K562 (cell line): ENCODE measurements around the gene UBA52. TPM values are rescaled to one million over a fixed set of nuclear protein-coding genes. Genes with fewer than 3 reads are reported as not detected.
A peak's percentile ranks its signal among the peaks of the same experiment; 100 is the strongest.

ENCODE experiments used
- CBX3 ChIP-seq, 2 experiments: IDR thresholded peaks; 1 replicate in 1 of 2; 2 replicates in 1 of 2; pipeline ENCODE4 v1.6.1; 2012; ENCODE audit warnings: inconsistent platforms in 2 of 2, low read length in 2 of 2, borderline replicate concordance in 1 of 2, control low read depth in 1 of 2
- CC2D1A ChIP-seq: fragments of 450-650 bp; IDR thresholded peaks from 2 replicates; pipeline ENCODE4 v1.6.1; 2017; ENCODE audit warnings: mild to moderate bottlenecking
- DDX20 ChIP-seq: fragments of 450-650 bp; IDR thresholded peaks from 2 replicates; pipeline ENCODE4 v1.6.1; 2016; ENCODE audit warnings: missing genetic modification characterization, low read depth, mild to moderate bottlenecking, missing compliant biosample characterization, moderate library complexity
- FOXK1 ChIP-seq: sonication (generic); formaldehyde crosslinking; IDR thresholded peaks from 2 replicates; pipeline ENCODE4 v1.8.0; 2022; ENCODE audit warnings: missing genetic modification reagents, mild to moderate bottlenecking, borderline replicate concordance
- HDAC2 ChIP-seq: fragments of 450-650 bp; IDR thresholded peaks from 2 replicates; pipeline ENCODE4 v1.6.1; 2016; ENCODE audit warnings: mild to moderate bottlenecking
- HDGF ChIP-seq: fragments of 450-650 bp; IDR thresholded peaks from 2 replicates; pipeline ENCODE4 v1.6.1; 2016
- JUND ChIP-seq, 2 experiments: IDR thresholded peaks; 2 replicates in 1 of 2; 3 replicates in 1 of 2; pipeline ENCODE4 v1.6.1; 2011; ENCODE audit warnings: borderline replicate concordance in 2 of 2, low read depth in 2 of 2, low read length in 2 of 2, improper control_type of control experiment in 1 of 2, missing biosample characterization in 1 of 2, missing genetic modification characterization in 1 of 2, missing genetic modification reagents in 1 of 2
- NR2C2 ChIP-seq, 2 experiments: fragments of 200-800 bp in 1 of 2; sonication (Bioruptor generic) in 1 of 2; sonication (generic) in 1 of 2; formaldehyde crosslinking in 1 of 2; IDR thresholded peaks; 2 replicates each; pipeline versions ENCODE4 v1.6.1 to v1.8.0; 2016 to 2022; ENCODE audit warnings: mild to moderate bottlenecking in 1 of 2, missing compliant biosample characterization in 1 of 2, missing genetic modification characterization in 1 of 2, missing genetic modification reagents in 1 of 2
- NR3C1 ChIP-seq: sonication (generic); formaldehyde crosslinking; IDR thresholded peaks from 2 replicates; pipeline ENCODE4 v1.8.1; 2022; ENCODE audit warnings: missing genetic modification reagents
- NR4A1 ChIP-seq, 2 experiments: fragments of 250-450 bp in 1 of 2; fragments of 450-650 bp in 1 of 2; sonication (Bioruptor Pico) in 1 of 2; IDR thresholded peaks; 2 replicates each; pipeline versions ENCODE4 v1.4.0 to v1.6.1; 2016 to 2020; ENCODE audit warnings: mild to moderate bottlenecking in 2 of 2, missing compliant biosample characterization in 1 of 2, missing genetic modification characterization in 1 of 2, moderate library complexity in 1 of 2
- PHTF2 ChIP-seq: fragments of 250-450 bp; sonication (Bioruptor Pico); IDR thresholded peaks from 2 replicates; pipeline ENCODE4 v1.5.0; 2021; ENCODE audit warnings: mild to moderate bottlenecking
- POLR2H ChIP-seq: IDR thresholded peaks from 2 replicates; pipeline ENCODE4 v1.6.1; 2016; ENCODE audit warnings: missing genetic modification characterization, low read depth, mild to moderate bottlenecking, control low read depth, missing compliant biosample characterization, moderate library complexity
- POLR3G ChIP-seq: IDR thresholded peaks from 2 replicates; pipeline ENCODE4 v1.6.1; 2011; ENCODE audit not compliant: insufficient read length, insufficient replicate concordance; ENCODE audit errors: extremely low read depth
- PRPF4 ChIP-seq: fragments of 200-400 bp; formaldehyde crosslinking; IDR thresholded peaks from one replicate; pipeline ENCODE4 v1.6.1; 2017; ENCODE audit warnings: low read length, low read depth, mild to moderate bottlenecking; ENCODE audit not compliant: insufficient read depth, poor library complexity, severe bottlenecking
- SRSF1 ChIP-seq: fragments of 200-400 bp; formaldehyde crosslinking; IDR thresholded peaks from 2 replicates; pipeline ENCODE4 v1.6.1; 2017; ENCODE audit warnings: mild to moderate bottlenecking, low read depth, low read length, moderate library complexity
- TAF9B ChIP-seq: fragments of 450-650 bp; IDR thresholded peaks from 2 replicates; pipeline ENCODE4 v1.6.1; 2018; ENCODE audit warnings: mild to moderate bottlenecking; ENCODE audit not compliant: partially characterized antibody
- TCFL5 ChIP-seq: fragments of 250-450 bp; sonication (Bioruptor Pico); conservative IDR thresholded peaks from 2 replicates; pipeline ENCODE4 v1.6.1; 2021; ENCODE audit warnings: mild to moderate bottlenecking, moderate library complexity, matching md5 sums
- XRCC4 ChIP-seq: IDR thresholded peaks from one replicate; pipeline ENCODE4 v1.6.1; 2011; ENCODE audit not compliant: insufficient read depth, insufficient read length; ENCODE audit errors: extremely low read depth
- ZBED1 ChIP-seq: IDR thresholded peaks from 2 replicates; pipeline ENCODE4 v1.6.1; 2014
- ZNF586 ChIP-seq: fragments of 450-650 bp; formaldehyde crosslinking; conservative IDR thresholded peaks from 2 replicates; pipeline ENCODE4 v1.4.0; 2020; ENCODE audit warnings: mild to moderate bottlenecking, moderate library complexity
- ZNF77 ChIP-seq: fragments of 250-450 bp; sonication (Bioruptor Pico); IDR thresholded peaks from 2 replicates; pipeline ENCODE4 v1.5.0; 2020
- ZNF780A ChIP-seq: fragments of 250-450 bp; sonication (Bioruptor Pico); IDR thresholded peaks from 2 replicates; pipeline ENCODE4 v1.5.0; 2021; ENCODE audit warnings: mild to moderate bottlenecking
- polyA plus RNA-seq, 8 experiments: library from polyadenylated mRNA; depleted of rRNA in 4 of 8; stranded (reverse) in 5 of 8; unstranded in 3 of 8; fragments of >200 nt; fragmentation: Nextera tagmentation in 2 of 8; fragmentation: Illumina TruSeq in 1 of 8; extraction: Ambion mirVana in 2 of 8; extraction: Trizol in 1 of 8; gene quantifications; 2 replicates each; pipeline versions ENCODE4 v1.2.1 to v1.2.3, GENCODE V29; 2011 to 2014; ENCODE audit warnings: inconsistent platforms in 1 of 8, missing spikeins in 1 of 8
- total RNA-seq, 7 experiments: library from RNA; depleted of rRNA in 6 of 7; stranded (reverse); fragments of >200 nt in 6 of 7; fragmentation: Illumina TruSeq in 2 of 7; extraction: Trizol in 2 of 7; gene quantifications; 2 replicates each; pipeline versions ENCODE4 v1.2.1 to v1.2.3, GENCODE V29; 2011 to 2021; ENCODE audit warnings: low replicate concordance in 1 of 7
- TF ChIP-seq, protein P1 (sequence below): fragments of 450-650 bp; IDR thresholded peaks from 2 replicates; pipeline ENCODE4 v1.7.1; 2018; ENCODE audit warnings: mild to moderate bottlenecking, low read depth; ENCODE audit not compliant: partially characterized antibody
- TF ChIP-seq, protein P2 (sequence below): fragments of 450-650 bp; formaldehyde crosslinking; IDR thresholded peaks from 2 replicates; pipeline ENCODE4 v1.4.0; 2022; ENCODE audit warnings: missing genetic modification characterization

UBA52 gene
- total and polyA plus RNA-seq, 9 of the 15 experiments (the other 6 are each of a cell fraction or from before 2014, with no cell fraction given), result 1,110 to 2,751 (median 1,733) TPM

DNA sequence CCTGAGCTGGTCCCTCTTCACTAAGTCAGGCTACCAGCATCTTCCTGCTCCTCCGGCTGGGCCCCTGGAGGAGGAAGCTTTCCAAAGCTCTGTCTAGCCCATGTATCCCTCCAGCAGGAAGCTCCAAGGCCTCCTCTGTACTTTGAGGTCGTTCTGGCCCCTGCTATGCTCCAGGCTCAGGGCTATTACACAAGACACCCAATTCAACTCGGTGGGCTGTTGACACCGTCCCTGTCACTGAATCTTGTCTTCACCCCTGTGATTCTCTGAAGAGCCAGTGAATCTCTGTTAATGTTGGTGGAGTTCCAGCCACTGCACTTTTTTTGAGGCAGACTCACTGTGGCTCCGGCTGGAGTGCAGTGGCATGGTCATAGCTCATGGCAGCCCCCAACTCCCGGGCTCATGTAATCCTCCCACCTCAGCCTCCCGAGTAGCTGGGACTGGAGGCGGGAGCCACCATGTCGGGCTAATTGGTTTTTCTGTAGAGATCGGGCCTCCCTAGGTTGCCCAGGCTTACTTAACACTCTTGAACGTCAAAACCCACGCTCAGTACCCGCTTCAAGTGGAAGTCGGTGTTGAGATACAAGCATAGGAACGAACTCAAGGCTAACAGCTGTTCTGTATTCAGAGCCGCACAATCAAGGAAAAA is 16.4 kb downstream of the UBA52 start (continued):
- TF ChIP-seq, protein P1, sequence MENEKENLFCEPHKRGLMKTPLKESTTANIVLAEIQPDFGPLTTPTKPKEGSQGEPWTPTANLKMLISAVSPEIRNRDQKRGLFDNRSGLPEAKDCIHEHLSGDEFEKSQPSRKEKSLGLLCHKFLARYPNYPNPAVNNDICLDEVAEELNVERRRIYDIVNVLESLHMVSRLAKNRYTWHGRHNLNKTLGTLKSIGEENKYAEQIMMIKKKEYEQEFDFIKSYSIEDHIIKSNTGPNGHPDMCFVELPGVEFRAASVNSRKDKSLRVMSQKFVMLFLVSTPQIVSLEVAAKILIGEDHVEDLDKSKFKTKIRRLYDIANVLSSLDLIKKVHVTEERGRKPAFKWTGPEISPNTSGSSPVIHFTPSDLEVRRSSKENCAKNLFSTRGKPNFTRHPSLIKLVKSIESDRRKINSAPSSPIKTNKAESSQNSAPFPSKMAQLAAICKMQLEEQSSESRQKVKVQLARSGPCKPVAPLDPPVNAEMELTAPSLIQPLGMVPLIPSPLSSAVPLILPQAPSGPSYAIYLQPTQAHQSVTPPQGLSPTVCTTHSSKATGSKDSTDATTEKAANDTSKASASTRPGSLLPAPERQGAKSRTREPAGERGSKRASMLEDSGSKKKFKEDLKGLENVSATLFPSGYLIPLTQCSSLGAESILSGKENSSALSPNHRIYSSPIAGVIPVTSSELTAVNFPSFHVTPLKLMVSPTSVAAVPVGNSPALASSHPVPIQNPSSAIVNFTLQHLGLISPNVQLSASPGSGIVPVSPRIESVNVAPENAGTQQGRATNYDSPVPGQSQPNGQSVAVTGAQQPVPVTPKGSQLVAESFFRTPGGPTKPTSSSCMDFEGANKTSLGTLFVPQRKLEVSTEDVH, result no peak
- TF ChIP-seq NR2C2 (CRISPR knock-in tag; IDR thresholded peaks at IDR 0.05) (no peak), NR2C2 (tag; IDR thresholded peaks at IDR 0.05) (no peak), HDAC2 (no peak), ZNF586 (CRISPR knock-in tag) (no peak), TAF9B (no peak), XRCC4 (no peak), NR3C1 (CRISPR knock-in tag) (no peak), FOXK1 (CRISPR knock-in tag) (0 out of 2 replicates have a peak, but pooled peaks have one; percentile 15), HDGF (no peak), ZNF77 (CRISPR knock-in tag) (no peak), PHTF2 (no peak), JUND (IDR thresholded peaks at IDR 0.05; ENCODE audit: borderline replicate concordance, low read depth, low read length) (no peak), JUND (tag; IDR thresholded peaks at IDR 0.05; ENCODE audit: borderline replicate concordance, low read depth, low read length) (no peak), PRPF4 (no peak), SRSF1 (no peak), CBX3 (IDR thresholded peaks at IDR 0.05; ENCODE audit: borderline replicate concordance in 1 of 2, low read length in 2 of 2) (no peak), TCFL5 (no peak), POLR3G (no peak), ZNF780A (no peak), CC2D1A (no peak), NR4A1 (CRISPR knock-in tag; IDR thresholded peaks at IDR 0.05) (no peak), NR4A1 (tag; IDR thresholded peaks at IDR 0.05) (no peak), DDX20 (tag) (no peak), POLR2H (tag) (no peak), ZBED1 (no peak)
- TF ChIP-seq, protein P2, sequence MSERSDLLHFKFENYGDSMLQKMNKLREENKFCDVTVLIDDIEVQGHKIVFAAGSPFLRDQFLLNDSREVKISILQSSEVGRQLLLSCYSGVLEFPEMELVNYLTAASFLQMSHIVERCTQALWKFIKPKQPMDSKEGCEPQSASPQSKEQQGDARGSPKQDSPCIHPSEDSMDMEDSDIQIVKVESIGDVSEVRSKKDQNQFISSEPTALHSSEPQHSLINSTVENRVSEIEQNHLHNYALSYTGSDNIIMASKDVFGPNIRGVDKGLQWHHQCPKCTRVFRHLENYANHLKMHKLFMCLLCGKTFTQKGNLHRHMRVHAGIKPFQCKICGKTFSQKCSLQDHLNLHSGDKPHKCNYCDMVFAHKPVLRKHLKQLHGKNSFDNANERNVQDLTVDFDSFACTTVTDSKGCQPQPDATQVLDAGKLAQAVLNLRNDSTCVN (CRISPR knock-in tag), result peak; percentile 73; the same call in 1 of the 2 replicates
